Suppressor macrophage treated with lipopolysaccharide for 1 hour (primary cell): ENCODE results near the gene LZIC.

ENCODE experiments used
- DNase-seq, 3 donors: peaks; one replicate each; pipeline ENCODE4 v3.0.0-alpha.2; 2020 to 2022

Gene LZIC

DNA sequence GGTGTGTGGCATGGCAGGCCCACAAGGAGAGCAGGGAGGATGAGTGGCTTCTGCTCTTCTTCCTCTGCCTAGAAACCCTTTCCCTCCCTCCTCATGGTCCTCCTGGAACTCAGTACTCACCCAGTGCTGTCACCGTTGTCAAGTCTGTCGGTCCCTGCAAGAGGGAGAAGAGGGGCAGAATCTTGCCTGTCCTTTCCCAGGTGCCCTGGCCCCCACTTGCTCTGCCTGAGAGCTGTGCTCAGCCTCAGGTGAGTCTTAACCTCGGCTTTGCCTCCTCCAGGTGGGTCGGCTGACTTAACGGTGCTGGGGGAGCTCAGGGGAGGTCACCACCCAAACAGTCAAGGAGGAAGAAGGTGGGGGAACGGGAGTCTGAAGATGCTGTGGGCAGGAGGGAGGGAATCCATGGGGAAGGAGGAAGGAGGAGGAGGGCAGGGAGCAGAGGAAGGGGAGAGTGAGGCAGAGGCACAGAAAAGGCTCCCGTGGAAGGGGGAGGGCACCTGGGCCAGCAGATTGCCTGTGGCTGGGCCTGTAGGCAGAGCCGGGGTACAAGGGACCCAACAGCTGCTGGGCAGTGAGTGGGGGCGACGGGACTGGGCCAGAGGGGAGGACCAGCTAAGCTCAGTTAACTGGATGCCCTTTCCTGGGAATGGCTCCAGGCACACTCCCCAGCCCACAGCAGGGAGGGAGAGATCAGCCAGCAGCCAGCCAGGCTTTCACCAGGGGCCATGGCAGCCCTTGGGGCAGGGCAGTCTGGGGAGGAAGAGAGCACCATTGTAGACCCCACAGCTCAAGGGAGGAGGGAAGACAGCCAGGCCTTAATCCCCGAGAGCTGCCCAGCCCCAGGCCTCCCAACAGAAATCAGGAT, 59.4 kb downstream of the LZIC start:
- no peak for DNase-seq

DNA sequence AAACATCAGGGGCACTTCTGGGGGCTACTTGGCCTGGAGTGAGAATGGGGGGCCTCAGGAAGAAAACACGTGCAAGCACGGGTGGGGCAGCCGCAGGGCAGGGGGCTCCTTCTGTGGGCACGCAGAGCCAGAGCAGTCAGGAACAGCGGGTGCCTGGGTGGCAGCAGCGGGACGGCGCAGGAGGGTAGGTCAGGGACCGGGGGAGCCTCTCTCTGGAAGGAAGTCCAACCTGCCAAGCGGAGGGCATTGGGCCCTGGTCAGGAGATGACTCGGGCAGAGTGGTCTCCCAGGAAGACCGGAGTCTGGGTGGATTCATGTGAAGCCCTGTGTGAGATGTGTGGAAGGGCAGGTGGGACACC, 60.3 kb downstream of the LZIC start:
- DNase-seq: no peak

DNA sequence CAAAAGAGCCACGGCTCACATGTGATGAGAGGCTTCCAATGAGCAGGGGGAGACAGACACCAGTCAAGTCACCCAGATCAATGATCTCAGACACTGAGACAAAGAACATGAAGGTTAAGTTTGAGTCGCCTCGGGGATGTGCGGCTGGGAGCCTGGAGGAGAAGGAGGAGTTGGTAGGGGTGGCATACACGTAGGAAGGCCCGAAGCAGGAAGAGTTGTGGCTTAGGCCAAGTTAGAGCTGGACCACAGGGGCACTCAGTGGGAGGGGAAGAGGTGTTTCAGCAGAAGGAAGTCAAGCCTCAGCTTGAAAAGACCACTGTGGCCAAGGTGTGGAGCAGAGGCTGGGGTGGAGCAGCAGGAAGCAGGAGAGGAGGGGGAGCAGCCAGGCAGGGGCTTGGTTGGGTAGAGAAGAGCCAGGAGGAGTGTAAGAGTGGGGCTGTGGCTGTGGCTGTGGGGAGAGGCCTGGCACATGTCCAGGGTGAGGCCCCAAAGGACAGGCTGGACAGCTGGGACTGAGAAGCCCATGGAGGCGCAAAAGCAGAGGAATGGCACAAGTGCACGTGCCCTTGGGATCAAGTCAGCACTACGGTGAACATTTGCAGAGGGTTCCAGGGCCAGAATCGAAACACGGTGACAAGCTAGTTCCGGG, 60.8 kb downstream of the LZIC start:
- no peak for DNase-seq

DNA sequence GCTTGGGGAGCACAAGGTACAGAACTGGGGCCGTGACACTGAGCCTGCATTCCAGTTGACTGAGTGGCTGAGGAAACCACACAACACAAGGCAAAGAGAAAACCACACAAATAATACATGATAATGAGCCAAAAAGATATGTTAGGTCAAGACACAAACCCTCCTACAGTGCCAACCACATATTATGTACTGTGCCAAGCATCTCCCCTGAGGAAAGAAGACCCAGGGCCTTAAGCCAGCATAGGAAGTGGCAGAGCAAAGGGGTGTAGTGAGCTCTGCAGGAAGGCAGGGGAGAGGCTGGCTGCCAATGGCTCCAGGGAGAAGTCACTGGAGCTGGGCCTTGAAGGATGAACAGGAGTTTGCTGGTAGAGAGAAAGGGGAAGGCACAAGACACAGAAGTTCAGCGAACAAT, 61.3 kb downstream of the LZIC start:
- DNase-seq: no peak
